HG03064 (cell line): ENCODE results near the gene RPLP2.

ENCODE experiments used
- ATAC-seq: cut with Tn5 transposase; IDR thresholded peaks from one replicate; pipeline ENCODE4 v1.9.1; 2021; ENCODE audit warnings: low read depth; ENCODE audit not compliant: unreplicated experiment

RPLP2 gene

GRCh38 chr11:773425-773824 is 36.3 kb upstream of the RPLP2 start:
- ATAC-seq = no peak

GRCh38 chr11:773830-774229 is 35.9 kb upstream of the RPLP2 start:
- no peak for ATAC-seq

GRCh38 chr11:774873-775592 is 34.7 kb upstream of the RPLP2 start:
- no peak for ATAC-seq

- ATAC-seq = no peak
Observed at GRCh38 chr11:776263-776560, 33.6 kb upstream of the RPLP2 start.

GRCh38 chr11:776561-777287 is 33.0 kb upstream of the RPLP2 start:
- peak; percentile 10 for ATAC-seq

GRCh38 chr11:777288-778255 is 32.2 kb upstream of the RPLP2 start, which contains the start of gene GATD1:
Gene GATD1 (minus strand): TSS chr11:777487. CDS start chr11:777462, 25 bp downstream.
- ATAC-seq = peak; percentile 62

- ATAC-seq = no peak
Observed at GRCh38 chr11:778976-779954, 30.5 kb upstream of the RPLP2 start.

- ATAC-seq = no peak
Observed at GRCh38 chr11:779955-780532, 29.7 kb upstream of the RPLP2 start.

- ATAC-seq = no peak
Observed at GRCh38 chr11:782264-783174, 27.2 kb upstream of the RPLP2 start.

- no peak for ATAC-seq
Observed at GRCh38 chr11:783581-784015, 26.2 kb upstream of the RPLP2 start.

- ATAC-seq = no peak
Observed at GRCh38 chr11:786235-787083, 23.3 kb upstream of the RPLP2 start.

GRCh38 chr11:787084-787675 is 22.6 kb upstream of the RPLP2 start:
- ATAC-seq = no peak

GRCh38 chr11:788009-788640 is 21.6 kb upstream of the RPLP2 start:
- ATAC-seq = no peak

- ATAC-seq = no peak
Observed at GRCh38 chr11:788953-789940, 20.5 kb upstream of the RPLP2 start.

- ATAC-seq = no peak
Observed at GRCh38 chr11:789943-790342, 19.8 kb upstream of the RPLP2 start, which contains the start of gene CEND1. Gene CEND1 (minus strand): TSS chr11:790090. CDS start chr11:788576, 1,514 bp downstream.
